ENCODE measurements around the gene SUSD3.

SUSD3 gene

DNA sequence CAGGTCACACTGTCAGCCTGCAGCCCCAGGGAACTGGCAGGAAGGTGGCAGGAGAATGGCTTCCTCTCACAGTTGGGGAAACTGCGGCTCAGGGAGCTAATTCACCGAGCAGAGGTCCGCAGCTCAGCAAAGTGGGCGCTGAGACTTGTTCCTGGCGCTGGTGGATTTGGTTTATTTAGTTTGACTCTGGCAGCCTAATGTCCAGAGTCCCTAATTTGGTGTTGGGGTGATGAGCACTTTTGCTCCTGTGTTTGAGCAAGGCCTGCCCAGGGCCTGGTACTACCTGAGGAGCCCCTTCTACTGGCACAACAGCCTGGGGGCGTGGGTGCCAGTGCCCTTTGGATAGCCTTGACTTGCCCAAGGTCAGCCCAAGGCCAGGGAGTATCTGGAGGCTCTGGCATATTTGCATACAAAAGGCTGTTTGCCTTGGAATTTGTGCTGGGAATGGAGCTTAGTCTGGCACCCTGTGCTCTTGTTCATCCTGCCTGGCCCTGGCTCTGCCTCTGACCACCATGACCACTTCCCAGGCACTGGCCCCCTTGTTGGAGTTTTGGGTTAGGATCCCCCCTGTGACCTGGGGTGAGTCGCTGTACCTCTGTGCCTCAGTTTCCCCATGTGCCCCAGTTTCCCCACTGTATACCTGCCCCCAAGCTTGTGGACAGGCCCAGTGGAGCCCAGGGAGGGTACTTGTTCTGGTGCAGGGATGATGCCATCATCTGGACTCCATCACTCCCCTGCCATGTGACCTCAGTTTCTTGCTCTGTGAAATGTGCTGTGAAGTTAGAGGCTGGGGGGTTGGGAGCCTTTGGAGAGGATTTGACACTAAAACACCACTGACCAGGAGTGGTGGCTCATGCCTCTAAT lies 1.4 kb downstream of the SUSD3 start:
- peak overlapping the region; percentile 64 for H3K4me3 ChIP-seq (ENCODE audit: low read depth, low read length)
- TF ChIP-seq, protein P1, sequence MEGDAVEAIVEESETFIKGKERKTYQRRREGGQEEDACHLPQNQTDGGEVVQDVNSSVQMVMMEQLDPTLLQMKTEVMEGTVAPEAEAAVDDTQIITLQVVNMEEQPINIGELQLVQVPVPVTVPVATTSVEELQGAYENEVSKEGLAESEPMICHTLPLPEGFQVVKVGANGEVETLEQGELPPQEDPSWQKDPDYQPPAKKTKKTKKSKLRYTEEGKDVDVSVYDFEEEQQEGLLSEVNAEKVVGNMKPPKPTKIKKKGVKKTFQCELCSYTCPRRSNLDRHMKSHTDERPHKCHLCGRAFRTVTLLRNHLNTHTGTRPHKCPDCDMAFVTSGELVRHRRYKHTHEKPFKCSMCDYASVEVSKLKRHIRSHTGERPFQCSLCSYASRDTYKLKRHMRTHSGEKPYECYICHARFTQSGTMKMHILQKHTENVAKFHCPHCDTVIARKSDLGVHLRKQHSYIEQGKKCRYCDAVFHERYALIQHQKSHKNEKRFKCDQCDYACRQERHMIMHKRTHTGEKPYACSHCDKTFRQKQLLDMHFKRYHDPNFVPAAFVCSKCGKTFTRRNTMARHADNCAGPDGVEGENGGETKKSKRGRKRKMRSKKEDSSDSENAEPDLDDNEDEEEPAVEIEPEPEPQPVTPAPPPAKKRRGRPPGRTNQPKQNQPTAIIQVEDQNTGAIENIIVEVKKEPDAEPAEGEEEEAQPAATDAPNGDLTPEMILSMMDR (IDR thresholded peaks at IDR 0.05; ENCODE audit: borderline replicate concordance, insufficient read depth, low read depth, low read length): no peak

DNA sequence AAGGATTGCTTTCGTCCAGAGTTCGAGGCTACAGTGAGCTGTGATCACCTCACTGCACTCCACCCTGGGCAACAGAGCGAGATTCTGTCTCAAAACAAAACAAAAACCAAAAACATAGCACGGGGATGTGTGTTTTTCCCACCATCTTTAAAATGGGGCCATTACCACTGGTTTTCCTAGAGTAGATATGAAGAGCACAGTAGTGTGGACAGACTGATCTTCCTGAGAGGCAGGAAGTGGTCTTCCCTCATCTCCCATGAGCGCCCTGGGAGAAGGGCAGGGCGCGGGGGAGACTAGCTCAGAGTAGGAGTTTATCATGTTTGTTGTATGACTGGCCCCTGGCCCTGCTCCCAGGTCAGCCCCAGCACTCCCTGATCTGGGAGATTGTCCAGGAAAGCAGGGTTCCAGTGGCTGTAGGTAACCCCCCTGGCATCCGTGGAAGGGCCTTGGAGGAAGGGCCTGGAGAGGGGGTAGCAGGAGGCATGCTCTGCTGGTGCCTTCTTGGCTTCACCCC lies 2.3 kb downstream of the SUSD3 start:
- TF ChIP-seq, protein P1 (IDR thresholded peaks at IDR 0.05; ENCODE audit: borderline replicate concordance, insufficient read depth, low read depth, low read length): no peak

DNA sequence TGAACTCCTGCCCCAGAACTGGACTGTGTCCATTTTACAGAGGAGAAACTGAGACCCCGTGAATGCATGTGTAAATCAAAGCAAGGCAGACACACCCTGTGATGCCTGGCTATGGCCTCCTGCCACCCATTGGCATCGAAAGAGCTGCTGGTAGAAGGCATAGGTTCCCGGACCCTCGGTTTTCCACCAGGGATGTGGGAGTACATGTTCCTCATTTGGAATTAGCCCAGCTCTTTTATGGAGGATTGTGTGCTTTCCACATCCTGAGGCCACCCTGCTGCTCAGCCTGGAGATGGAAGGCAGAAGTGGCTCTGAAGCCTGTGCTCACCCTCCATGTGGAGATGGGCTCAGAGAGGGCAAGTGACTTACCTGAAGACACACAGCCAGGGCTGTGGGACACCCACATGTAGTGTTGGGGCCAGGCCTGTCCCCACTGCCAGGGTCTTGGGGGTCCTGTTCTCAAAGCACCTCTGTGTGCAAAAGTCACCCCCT lies 2.8 kb downstream of the SUSD3 start:
- TF ChIP-seq, protein P1 (IDR thresholded peaks at IDR 0.05; ENCODE audit: borderline replicate concordance, insufficient read depth, low read depth, low read length): no peak
- H3K4me3 ChIP-seq (ENCODE audit: low read depth, low read length): peak overlapping the region; percentile 1

More for the DNA sequence above, 2.3 kb downstream of the SUSD3 start:
- peak overlapping the region; percentile 1 for H3K4me3 ChIP-seq (ENCODE audit: low read depth, low read length)

DNA sequence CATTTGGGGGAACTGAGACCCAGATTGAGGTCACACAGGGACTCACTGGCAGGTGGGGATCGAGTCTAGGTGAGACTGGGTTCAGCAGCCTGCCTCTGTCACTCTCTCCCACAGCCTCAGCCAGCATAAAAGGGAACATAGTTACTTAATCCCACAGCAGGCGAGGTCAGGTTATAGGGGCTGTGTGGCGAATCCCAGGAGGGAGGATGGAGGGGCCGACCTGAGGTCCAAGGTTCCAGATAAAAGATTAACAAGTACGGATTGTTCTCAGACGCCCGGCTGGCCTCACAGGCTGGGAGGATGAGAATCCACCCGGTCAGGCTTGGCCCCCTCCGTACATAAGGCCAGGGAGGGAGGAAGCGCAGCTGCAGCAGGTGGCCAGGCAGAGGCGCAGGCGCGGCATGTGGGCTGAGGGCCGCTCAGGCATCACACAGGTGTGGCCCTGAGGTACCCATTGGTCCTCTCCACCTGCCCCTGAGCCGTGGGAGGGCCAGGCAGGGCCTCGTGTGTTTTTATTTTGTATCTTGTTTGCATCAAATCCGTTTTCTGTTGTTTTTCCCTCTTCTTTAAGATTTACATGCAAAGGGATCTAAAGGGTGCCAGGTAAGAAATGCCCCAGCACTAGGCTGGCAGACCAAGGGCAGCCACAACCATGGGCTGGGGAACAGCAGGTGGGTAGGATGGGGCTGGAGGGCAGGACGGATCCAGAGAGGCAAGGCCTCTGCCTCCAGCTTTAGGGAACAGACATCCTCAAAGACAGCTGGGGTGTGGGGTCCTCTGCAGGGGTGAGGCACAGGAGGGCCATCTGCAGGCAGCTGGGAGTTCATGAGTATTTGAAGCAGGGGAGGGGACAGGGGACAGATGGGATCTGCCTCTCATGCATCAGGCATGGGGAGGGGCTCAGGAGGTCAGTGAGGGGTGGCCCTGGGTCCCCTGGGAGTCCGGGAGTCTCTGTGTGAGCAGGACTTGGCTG lies 3.6 kb downstream of the SUSD3 start:
- TF ChIP-seq, protein P1 (IDR thresholded peaks at IDR 0.05; ENCODE audit: borderline replicate concordance, insufficient read depth, low read depth, low read length): no peak
- H3K4me3 ChIP-seq (ENCODE audit: low read depth, low read length): peak overlapping the region; percentile 18

DNA sequence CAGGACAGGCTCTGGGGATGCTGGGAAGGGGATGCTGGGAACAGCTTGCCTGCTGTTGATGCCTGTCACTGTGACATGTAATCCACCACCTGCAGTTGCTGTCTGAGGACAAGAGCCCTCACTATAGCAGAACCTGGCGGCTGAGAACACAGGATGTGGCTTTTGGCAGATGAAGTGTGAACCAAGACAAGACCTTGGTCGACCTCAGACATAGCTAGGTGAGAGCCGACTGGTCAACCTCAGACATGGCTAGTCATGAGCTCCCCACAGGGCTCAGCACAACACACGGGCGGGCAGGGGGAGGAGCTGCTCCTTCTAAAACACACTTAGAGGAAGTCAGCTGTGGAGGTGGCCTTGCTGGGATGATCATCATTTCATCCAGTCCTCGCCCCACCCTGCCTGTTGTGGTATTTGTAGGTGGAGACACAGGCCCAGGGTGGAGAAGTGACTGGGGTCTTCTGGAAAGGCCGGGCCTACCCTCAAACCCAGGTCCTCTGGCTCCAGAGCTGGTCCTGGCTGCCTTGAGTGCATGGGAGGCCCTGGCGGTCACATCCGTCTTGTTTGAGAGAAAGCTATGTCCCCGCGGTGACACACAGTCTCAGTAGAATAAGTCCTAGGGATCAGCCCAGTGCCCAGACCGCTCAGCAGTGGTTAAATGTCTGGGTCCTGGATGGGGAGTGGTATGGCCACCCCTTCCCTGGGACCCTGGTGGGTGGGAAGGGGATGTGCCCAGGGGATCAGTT lies 6.1 kb downstream of the SUSD3 start:
- TF ChIP-seq, protein P1 (IDR thresholded peaks at IDR 0.05; ENCODE audit: borderline replicate concordance, insufficient read depth, low read depth, low read length): no peak
- H3K4me3 ChIP-seq (ENCODE audit: low read depth, low read length): no peak overlapping the region

DNA sequence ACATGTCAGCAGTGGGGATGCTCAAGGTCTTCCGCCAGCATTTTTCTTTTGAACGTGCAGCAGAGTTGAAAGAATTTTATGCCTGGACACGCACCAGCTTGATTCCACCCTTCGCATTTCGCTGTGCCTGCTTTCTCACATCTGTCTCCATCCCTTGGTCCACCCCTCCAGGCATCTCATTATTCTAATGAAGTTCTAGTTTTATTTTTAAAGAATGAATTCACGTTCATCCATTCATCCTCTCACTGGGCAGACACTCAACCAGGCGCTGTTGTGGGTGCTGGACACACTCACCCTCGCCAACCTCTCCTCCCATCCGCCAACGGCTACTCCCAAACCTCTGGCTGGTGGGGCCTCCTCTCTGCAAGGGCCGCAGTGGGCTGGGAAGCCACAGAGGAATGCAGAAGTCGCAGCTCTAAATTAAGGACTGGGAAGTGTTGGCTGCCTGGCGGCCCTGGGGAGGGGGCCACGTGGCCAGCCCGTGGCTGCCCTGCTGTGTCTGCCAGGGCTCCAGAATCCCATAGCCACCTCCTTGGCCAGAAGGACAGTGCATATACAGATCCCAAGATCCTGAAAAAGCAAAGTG lies 6.7 kb downstream of the SUSD3 start:
- no peak overlapping the region for H3K4me3 ChIP-seq (ENCODE audit: low read depth, low read length)
- TF ChIP-seq, protein P1 (IDR thresholded peaks at IDR 0.05; ENCODE audit: borderline replicate concordance, insufficient read depth, low read depth, low read length): no peak

Measured in GM12875 (cell line).